ENCODE results near the gene CRHR2. TPM values are rescaled to one million over a fixed set of nuclear protein-coding genes. Genes with fewer than 3 reads are reported as not detected.

CRHR2 gene
- polyA plus RNA-seq, 1 of the 3 experiments (the other 2 are of a cell fraction), result not detected

DNA sequence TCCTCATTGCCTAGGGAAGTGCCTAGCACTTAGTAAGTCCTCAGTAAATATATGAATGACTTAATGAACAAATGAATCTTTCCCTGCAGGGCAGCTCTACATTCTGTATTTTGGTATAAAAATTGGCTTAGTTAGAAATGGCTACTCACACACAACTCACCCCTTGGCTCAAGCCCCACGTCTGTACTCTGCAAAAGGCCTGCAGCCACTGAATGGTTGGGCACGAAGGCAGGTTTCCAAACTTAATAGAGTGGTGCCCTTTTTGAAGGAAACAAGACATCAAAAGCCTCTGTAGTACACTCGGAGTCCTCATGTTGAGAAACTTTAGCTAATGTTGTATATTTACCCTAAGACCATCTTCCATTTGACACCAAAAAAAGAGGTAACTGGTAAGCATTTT, 36.6 kb downstream of the CRHR2 start:
- WGBS (ENCODE audit: low lambda C conversion rate), result 85% methylated on average over 3 of the region's 3 CpGs
- ChIA-PET CTCF (no interaction called here), POLR2A (no interaction called here)
- Histone ChIP-seq H3K4me3 (ENCODE audit: low read depth in 2 of 2, low read length in 1 of 2) (no peak overlapping the region), H3K27ac (ENCODE audit: low read depth in 2 of 2, low read length in 1 of 2) (no peak overlapping the region), H3K79me2 (ENCODE audit: insufficient read depth) (no peaks in the 10 kb centered on the region), H3F3A (replicated peaks; ENCODE audit: insufficient read depth) (no peaks in the 10 kb centered on the region), H3K4me2 (no peak overlapping the region), H3K4me1 (ENCODE audit: control insufficient read depth in 1 of 2, insufficient read depth in 2 of 2, low read depth in 1 of 2, low read length in 1 of 2) (no peaks in the 10 kb centered on the region; a peak in 1 of 4 replicates), H3K9me2 (no peaks in the 10 kb centered on the region), H3K36me3 (replicated peaks in 1 of 2; ENCODE audit: control insufficient read depth in 1 of 2, insufficient read depth in 2 of 2, low read length in 1 of 2) (peaks cover 14 to 20% of the 10 kb centered on the region in 2 experiments), H3K9me3 (no peaks in the 10 kb centered on the region), H3K27me3 (ENCODE audit: insufficient read depth) (no peaks in the 10 kb centered on the region), H3K9ac (no peak overlapping the region), H2AFZ (ENCODE audit: low read depth) (no peak overlapping the region), H4K20me1 (ENCODE audit: insufficient read depth) (no peaks in the 10 kb centered on the region)
- TF ChIP-seq JUND (IDR thresholded peaks at IDR 0.05) (no peak), TAF1 (IDR thresholded peaks at IDR 0.05; ENCODE audit: borderline replicate concordance, low read depth, low read length) (no peak), EZH2phosphoT487 (IDR thresholded peaks at IDR 0.05; ENCODE audit: borderline replicate concordance, low read depth) (no peak), TCF12 (IDR thresholded peaks at IDR 0.05) (no peak), ELF1 (IDR thresholded peaks at IDR 0.05) (no peak), FOXJ3 (CRISPR knock-in tag; IDR thresholded peaks at IDR 0.05) (no peak), SIN3A (IDR thresholded peaks at IDR 0.05; ENCODE audit: borderline replicate concordance, low read depth, low read length) (no peak), NRF1 (IDR thresholded peaks at IDR 0.05; ENCODE audit: low read depth, low read length) (no peak), RAD21 (IDR thresholded peaks at IDR 0.05; ENCODE audit: low read length) (no peak), SMC3 (IDR thresholded peaks at IDR 0.05; ENCODE audit: low read depth, low read length) (no peak), RCOR1 (IDR thresholded peaks at IDR 0.05; ENCODE audit: low read length) (no peak), NFIC (IDR thresholded peaks at IDR 0.05; ENCODE audit: borderline replicate concordance) (no peak), TEAD4 (IDR thresholded peaks at IDR 0.05; ENCODE audit: borderline replicate concordance, insufficient read depth) (no peak), GATA2 (CRISPR knock-in tag; IDR thresholded peaks at IDR 0.05) (no peak), CHD2 (IDR thresholded peaks at IDR 0.05; ENCODE audit: low read length, partially characterized antibody) (no peak)
- TF ChIP-seq, protein P1, sequence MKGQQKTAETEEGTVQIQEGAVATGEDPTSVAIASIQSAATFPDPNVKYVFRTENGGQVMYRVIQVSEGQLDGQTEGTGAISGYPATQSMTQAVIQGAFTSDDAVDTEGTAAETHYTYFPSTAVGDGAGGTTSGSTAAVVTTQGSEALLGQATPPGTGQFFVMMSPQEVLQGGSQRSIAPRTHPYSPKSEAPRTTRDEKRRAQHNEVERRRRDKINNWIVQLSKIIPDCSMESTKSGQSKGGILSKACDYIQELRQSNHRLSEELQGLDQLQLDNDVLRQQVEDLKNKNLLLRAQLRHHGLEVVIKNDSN (IDR thresholded peaks at IDR 0.05; ENCODE audit: borderline replicate concordance, low read depth), result no peak
- TF ChIP-seq, protein P2, sequence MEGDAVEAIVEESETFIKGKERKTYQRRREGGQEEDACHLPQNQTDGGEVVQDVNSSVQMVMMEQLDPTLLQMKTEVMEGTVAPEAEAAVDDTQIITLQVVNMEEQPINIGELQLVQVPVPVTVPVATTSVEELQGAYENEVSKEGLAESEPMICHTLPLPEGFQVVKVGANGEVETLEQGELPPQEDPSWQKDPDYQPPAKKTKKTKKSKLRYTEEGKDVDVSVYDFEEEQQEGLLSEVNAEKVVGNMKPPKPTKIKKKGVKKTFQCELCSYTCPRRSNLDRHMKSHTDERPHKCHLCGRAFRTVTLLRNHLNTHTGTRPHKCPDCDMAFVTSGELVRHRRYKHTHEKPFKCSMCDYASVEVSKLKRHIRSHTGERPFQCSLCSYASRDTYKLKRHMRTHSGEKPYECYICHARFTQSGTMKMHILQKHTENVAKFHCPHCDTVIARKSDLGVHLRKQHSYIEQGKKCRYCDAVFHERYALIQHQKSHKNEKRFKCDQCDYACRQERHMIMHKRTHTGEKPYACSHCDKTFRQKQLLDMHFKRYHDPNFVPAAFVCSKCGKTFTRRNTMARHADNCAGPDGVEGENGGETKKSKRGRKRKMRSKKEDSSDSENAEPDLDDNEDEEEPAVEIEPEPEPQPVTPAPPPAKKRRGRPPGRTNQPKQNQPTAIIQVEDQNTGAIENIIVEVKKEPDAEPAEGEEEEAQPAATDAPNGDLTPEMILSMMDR (IDR thresholded peaks at IDR 0.05), result no peak
- TF ChIP-seq, protein P3, sequence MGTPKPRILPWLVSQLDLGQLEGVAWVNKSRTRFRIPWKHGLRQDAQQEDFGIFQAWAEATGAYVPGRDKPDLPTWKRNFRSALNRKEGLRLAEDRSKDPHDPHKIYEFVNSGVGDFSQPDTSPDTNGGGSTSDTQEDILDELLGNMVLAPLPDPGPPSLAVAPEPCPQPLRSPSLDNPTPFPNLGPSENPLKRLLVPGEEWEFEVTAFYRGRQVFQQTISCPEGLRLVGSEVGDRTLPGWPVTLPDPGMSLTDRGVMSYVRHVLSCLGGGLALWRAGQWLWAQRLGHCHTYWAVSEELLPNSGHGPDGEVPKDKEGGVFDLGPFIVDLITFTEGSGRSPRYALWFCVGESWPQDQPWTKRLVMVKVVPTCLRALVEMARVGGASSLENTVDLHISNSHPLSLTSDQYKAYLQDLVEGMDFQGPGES (IDR thresholded peaks at IDR 0.05; ENCODE audit: low read depth, low read length), result no peak
- DNase-seq, result no peak
